Raji (cell line): ENCODE results near the gene PAK3.

Source experiments
- POLR2A ChIP-seq: IDR thresholded peaks from 2 replicates; pipeline ENCODE4 v1.6.1; 2011; ENCODE audit warnings: low read depth, low read length, control low read depth; ENCODE audit not compliant: insufficient read depth

The PAK3 gene

DNA sequence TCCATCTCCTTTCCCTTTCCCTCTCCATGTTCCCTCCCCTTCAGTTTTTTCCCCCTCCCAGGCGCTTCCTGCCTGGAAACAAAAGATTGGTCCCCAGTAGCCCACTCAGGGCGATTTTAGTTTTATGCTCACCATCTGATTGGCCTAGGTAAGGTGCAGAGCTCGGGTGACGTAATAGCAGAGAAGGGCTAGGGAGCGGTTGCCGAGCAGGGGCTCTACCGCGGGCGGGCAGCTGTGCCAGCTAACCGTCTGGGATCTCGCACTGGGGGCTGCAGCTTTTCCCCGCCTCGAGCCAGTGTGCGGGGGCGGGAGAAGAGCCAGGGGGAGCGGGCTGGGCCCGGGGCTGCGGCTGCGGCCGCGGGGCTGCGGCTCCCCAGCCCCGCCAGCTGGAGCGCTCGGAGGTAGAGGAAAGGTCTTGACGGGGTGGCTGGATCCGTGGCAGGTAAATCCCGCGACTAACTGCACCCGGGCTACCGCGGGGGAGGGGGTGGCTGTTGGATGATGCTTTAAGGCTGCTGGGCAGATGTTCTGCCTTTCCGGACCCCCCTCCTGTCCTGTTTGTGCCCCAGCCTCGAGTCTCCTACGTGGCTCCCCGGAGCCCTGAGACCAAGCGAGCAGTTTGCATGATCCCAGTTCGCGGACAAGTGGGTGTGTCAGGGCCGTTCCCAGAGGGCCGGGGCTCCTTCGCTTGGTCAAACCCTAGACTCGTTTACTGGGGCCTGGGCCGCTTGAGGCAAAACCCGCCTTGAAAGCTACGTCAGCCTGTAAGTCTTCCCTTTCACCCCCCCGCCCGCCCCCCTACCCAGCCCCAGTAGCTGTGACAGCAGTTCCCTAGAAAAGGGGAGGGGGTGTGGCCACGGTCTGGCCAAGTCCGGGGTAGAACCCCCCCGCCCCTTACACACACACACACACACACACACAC is at the start of gene PAK3:
TSS of gene PAK3 (plus strand) at position 218 of the 922 bp plus-strand sequence. CDS start 26,913 bp downstream, outside the sequence.
- TF ChIP-seq POLR2A, result no peak

DNA sequence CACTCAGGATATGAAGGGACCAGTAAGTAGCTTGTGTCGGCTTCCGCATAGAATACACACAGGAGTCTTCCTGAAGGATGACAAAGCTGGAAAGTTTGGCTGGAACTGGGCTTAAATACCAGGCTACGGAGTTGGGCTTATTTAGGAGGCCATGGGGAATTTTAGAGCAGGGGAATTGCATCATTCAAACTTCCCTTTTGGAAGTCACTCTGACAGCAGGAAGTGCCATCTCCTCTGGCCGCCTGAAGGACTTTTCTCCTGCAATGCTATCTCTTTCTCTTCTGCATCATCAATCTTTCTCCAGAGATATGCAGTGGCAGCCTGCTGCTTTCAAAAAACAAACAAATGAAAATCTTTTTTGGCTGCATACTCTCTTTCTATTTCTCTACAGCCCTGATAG is 48.4 kb upstream of the PAK3 start:
- no peak for TF ChIP-seq POLR2A

DNA sequence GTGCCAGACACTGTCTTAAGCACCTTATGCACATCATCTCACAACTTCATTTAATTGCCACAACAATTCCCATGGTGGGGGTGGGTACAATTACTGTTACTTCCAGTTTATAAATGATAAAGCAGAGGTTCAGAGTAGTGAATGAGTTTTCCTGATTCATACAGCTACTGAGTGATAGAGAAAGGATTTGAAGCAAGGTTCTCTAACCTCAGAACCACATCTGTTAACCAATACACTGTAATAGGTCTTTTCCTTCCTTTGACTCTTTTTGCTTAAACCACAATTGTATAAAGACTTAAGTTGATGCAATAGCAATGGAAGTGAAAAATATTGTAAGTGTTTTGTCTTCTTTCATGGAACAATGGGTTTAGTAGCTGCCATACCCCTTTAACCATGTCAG is 43.5 kb upstream of the PAK3 start:
- no peak for TF ChIP-seq POLR2A

DNA sequence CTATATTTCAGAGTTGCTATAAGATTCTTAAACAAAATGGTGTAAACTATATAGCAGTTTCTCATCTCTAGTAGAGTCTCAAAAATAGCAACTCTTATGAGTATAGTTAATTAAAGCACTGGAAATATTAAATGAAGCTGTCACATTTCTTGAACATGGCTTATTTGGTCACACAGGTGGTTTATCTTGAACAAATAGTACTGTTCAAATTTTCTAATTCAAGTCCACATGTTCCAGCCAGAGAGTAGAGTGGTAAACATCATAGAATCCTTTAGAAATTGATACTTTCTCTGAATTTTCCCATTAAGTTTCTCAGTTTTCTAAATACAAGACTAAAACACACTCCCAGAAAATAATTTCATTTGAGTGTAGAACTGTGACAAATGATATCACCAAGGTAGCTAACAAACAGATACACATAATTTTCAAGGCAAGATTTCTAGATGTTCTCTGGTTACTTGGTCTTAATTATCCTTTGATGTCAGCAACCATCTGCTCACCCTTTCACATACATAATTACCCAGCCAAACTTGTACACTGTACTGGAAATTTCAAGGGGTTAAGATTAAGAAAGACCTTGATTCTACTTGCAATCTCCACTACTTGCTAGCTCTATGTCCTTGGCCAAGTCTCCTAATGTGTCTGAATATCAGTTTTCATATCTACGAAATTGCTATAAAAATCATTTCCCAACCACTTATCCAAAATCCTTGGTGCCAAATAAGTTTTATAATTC is 24.3 kb upstream of the PAK3 start:
- no peak for TF ChIP-seq POLR2A

DNA sequence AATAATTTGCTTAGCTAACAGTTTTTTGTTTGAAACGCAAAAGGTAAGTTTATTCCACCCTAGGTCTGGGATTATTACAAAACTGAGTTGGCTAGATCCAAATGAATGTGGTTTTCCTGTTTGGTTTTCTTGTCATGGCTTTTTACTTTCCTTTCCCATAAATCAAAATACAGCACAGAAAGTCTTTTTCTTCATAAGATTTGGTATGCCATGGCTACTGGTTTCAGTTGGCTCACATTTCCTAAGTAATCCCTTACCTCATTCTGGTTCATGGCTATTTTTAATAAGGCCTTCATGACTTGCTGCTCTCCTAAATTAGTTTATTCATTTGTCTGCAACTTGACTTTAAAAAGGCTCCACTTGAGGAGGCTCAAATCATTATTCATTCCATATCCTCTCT is 12.9 kb upstream of the PAK3 start:
- no peak for TF ChIP-seq POLR2A

DNA sequence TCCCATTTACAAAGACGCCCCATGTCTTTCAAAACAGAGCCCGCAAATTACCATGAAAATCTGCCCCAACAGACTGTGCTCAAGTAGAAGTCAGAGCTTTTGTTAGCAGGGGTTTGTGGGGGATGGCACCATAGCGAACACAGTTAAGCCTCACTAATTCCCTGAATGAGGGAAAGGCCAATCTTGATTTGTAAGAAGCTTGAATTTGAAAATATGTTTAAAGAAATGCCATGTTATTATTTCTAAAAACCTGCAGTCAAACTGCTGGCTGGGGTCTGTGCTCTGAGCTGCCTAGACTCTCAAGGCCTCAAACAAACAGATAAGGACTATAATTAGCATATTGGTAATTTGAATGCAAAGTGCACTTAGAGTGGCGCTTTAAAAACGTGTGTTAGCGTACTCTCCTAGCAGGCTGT is 9.4 kb upstream of the PAK3 start:
- TF ChIP-seq POLR2A, result no peak

DNA sequence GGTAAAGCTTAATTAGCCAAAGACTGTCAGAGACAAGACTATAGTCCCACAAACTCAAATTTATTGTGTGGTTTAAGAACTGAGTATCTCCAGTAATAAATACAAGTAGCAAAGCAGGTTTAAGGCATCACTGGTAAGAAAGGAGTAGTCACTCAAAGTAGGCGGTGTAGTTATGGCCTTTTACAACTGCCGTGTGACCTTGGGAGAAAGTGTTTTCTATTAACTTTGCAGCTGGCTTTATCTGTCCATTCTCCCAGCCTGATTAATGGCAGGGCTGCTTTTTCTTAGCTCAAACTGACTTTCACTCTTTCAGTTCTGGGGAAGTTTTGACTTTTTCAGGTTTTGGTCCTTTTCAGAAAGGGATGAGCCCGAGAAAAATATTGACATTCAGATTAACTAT is 7.4 kb upstream of the PAK3 start:
- TF ChIP-seq POLR2A, result no peak

DNA sequence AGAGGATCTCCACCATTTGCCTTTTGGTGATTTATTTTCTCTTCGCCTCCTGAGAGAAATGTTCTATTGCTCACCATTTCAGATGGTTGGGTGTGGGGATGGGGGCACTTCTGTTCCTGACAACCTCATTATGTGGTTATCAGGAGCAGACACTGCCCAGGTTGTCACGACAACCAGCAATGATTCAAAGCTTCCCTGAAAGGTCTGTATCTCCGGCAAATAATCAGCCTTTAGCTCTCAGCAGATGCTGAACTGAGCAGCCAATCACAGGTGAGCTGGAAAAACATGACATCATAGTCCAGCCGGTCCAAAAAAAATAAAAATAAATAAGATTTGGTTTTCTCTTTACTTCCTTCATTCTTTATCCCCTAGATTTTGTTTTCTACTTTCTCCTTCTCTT is 5.5 kb upstream of the PAK3 start:
- TF ChIP-seq POLR2A, result no peak

DNA sequence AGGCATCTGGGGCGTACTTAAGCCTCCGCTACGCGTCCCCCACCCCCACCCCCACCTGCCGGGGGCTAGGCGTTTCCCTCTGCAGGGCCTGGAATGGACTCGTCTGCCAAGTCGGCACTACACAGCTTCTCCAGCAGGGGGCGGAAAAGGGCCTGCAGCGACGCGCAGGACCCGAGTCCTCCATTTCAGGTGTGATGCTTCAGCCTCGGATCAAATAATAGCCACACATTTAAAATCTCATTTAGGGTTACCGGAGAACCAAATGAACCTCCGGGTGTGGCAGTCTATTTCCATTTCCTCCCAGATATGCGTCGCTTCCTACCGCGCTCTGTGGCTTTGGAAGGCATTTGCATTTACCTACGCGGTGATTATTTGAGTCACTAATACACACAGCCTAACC is 2.9 kb downstream of the PAK3 start:
- no peak for TF ChIP-seq POLR2A

DNA sequence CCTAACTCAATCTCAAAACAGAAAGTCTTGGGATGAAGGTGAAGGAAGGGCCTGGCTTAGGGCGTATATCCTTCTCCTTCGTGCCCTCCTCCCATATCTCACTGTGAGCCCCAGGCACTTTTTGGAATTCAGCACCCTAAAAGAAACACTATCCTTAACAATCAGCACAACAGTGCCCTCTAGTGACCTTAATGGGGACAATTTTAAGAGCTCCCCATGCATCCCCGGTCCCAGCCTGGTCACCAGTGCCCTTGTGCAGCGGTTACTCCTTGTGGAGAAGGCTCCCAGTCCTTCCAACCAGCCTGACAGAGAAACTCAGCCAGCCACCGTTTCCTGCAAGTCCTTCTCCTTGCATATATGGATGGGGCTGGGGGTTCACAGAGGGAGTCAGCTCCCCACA is 4.2 kb downstream of the PAK3 start:
- TF ChIP-seq POLR2A, result no peak

DNA sequence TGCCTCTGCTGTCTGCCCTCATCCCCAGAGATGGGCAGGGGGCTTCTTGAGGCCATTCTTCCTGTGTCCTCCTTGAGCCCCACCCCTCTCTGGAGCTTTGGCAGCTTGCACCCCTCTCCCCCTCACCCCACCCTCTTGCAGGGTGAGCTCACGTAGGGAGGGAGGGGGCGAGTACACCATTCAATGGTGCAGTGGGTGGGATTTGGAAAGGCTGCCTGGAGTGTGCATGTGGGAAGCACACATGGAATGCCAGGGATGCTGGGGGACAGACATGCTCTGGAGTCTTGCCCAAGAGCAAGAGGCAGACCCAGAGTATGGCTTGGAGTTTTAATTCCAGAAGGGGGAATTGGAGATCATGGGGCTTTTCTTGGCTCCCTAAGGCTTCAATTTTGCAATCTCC is 5.6 kb downstream of the PAK3 start:
- TF ChIP-seq POLR2A, result no peak

DNA sequence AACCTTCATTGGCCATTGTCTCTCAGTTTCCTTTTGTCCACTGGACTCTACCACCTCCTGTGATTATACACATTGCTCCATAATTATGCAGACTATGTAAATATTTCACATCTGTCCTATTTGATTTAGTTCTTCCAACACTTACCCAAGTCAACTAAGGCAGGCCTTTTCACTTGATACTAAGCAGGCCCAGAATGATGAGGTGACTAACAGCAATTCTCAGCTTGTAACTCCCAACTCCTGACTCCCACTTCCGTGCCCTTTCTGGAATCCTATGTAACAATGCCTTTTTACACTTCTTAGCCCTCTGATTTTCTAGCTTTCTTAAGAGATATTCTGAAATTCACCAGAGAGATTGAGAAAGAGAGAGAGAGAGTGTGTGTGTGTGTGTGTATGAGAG is 6.6 kb downstream of the PAK3 start:
- no peak for TF ChIP-seq POLR2A

DNA sequence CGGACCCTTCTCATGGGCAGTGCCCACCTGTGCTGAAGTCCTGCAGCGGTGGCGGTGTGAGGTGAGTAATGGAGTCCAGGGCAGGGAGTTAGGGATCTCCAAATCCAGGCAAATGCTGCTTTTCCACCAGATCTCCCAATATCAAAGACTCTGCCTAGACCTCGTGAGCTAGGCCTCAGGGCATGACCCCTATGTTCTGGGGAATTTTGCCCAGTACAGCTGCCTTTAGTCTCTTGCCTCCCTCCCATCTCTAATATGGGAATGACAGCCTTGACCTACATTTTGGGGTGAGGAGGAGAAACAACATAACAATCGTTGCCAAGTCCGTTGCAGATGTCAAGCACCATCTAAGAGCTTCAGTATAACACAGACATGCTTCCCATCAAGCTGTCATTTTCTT is 7.3 kb downstream of the PAK3 start:
- no peak for TF ChIP-seq POLR2A

DNA sequence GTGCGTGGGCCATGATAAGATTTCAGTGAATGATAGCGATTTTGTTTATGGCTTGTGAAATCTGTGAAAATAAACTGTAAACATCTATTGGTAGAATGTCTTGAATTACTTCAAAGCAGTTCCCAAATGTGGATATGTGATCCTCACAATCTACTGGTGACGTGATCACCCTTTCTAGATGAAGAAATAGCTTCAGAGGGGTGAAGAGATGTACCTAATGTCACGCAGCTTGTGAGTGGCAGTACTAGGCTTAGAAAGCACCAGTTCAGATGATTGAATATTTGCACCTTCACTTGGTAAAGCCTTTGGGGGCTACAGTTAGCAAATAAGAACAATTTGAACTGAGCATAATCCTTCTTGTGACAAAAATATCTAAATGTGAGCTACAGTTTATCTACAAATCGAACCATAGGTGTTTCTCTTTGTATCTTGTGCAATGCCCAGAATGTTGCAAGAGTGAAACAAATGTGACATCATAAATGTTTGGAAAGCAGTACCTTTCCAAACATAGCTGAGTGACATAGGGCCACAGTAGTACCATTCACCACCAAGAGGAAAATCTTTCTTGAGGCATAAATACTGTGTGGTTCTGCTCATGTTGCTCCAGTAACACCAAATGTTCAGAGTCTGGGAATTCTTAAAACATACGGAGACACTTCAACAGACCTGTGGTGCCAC is 14.2 kb downstream of the PAK3 start:
- no peak for TF ChIP-seq POLR2A

DNA sequence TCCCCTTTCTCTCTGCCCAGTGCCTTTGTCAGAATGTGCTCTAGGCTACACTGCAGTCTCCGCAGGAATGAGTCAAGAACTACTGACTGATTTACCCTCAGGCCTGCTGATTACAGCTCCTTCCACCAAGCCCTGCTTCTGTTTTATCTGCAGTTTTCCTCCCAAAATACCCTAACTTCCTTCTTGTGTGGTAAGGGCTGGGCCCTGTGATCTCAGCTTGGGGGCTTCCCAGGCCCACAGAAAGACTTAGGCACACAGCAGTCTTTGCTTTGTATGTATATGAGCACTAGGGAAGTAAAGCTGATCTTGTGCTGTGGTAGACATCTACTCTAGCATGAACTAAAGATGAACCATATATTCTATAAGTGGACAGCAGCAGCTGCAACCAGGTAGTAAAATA is 18.8 kb downstream of the PAK3 start:
- TF ChIP-seq POLR2A, result no peak

DNA sequence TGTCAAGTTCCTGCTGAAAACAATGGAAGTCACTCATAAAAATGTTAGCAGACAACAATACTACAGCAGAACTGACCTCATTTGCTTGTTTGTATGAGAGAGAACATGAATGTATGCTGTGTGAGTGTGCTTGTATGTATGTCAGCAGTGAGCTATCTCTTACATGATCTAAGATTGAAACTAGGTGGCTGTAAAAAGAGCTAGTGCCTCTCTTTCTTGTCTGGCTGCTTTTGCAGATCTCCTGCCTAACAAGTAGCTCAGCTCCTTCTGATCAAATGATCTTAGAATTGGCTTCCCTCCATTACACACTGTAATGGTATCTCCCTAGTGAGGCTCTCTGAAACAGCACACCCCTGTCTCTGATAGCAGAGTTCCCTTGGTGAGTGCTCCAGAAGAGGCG is 20.7 kb downstream of the PAK3 start:
- no peak for TF ChIP-seq POLR2A
